ENCODE measurements around the gene FCSK.

- TF ChIP-seq TBL1XR1 (IDR thresholded peaks at IDR 0.05; ENCODE audit: low read depth, low read length) (no peak), ETV6 (conservative IDR thresholded peaks at IDR 0.05 in 1 of 2, IDR thresholded peaks at IDR 0.05 in 1 of 2; ENCODE audit: borderline replicate concordance in 1 of 2, low read depth in 1 of 2) (no peak), EZH2 (IDR thresholded peaks at IDR 0.05; ENCODE audit: borderline replicate concordance, control insufficient read depth, low read depth, low read length) (no peak)
Observed at GRCh38 chr16:70467608-70468007, 13.2 kb downstream of the FCSK start.
